Lung microvascular endothelial cell (primary cell): ENCODE measurements around the gene EYA4. TPM values are rescaled to one million over a fixed set of nuclear protein-coding genes. Genes with fewer than 3 reads are reported as not detected.

Source experiments
- DNase-seq, 2 donors: peaks; one replicate each; pipeline versions ENCODE4 v3.0.0 to v3.0.0-alpha.2; 2010; ENCODE audit warnings: low read depth in 2 of 2
- total RNA-seq: library from RNA; depleted of rRNA; stranded (reverse); fragments of >200 nt; gene quantifications from 2 replicates; pipeline ENCODE4 v1.2.1, GENCODE V29; 2014

EYA4 gene
- total RNA-seq, 1 donor from 2014 or later, result 0.40 TPM

DNA sequence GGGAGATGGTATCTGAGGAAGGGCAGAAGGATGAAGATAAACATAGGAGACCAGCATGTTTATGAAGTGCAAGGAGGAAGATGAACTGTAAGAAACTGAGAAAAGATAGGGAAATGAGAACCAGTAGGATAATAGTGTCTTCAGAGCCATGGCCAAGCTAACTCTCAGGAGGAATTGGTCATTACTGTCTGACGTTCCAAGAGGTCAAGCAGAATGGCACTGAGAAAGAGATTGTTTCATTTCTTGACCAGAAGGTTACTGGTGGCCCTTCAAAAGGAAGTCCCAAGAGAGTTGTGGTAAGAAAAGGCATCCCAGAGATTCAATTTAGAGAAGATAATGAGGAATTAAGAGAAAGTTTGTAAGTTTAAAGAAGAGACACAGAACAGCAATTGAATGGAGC is 47.5 kb downstream of the EYA4 start:
- no peak for DNase-seq

DNA sequence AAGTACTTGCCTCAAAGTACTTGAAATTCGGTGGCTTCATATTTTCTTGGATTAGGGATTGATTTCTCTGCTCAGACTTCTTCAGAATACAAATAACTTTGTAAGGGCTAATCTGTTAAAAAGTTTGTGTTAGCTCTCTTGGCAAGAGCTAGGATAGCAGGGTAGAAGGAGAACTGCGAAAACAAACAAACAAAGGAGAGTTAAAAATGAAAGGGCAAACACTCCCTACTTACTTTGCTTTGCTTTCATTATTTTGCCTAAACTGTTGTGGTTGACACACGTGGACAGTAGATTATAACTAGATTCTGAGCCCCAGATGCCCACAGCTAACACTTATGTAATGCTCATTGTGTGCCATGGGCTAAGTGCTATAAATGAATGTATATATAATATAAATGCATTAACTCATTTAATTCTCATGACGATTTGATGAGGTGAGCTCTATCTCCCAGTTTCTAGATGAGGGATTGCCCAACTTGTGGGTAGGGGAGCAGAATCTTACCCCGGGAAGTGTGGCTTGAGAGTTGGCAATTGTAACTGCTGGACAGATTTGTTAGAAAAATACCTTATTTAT is 48.7 kb downstream of the EYA4 start:
- DNase-seq, result no peak

DNA sequence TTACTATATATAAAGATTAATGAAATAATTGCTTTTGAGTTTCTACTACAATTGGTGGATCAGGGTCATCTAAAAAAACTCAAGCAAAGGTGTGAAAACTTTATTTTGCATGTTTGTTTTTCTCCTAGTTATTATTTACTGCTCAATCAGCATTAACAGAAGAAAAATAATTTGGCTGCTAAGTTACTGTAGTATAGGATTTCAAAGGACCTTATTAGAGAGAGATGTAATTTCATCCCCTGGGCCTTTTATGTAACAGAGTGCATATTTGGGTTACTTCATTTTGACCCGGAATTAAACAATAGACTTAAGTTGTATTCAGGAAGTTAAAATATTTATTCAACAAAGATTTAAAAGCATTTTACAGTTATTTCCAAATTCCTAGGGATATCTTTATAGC is 49.8 kb downstream of the EYA4 start:
- DNase-seq, result no peak

DNA sequence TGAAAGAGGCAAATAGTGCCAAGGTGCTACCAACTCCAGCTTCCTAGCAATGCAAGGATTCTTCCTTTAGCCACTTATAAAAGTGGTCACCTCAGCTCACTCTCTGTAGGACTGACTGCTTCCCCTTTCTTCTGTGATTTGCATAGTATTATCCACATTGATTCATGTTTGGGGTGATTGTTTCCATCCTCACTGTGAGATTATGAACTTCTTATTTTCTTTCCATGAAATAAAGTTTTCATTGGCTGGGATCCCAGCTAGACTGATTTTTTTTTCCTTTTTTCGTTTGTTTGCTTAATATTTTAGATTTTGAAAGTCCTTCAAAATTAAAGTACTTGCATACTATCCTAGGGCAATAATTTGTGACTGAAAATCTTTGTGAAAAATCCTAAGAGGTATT is 50.5 kb downstream of the EYA4 start:
- DNase-seq, result peak in 1 of 2 donors; percentile 44

DNA sequence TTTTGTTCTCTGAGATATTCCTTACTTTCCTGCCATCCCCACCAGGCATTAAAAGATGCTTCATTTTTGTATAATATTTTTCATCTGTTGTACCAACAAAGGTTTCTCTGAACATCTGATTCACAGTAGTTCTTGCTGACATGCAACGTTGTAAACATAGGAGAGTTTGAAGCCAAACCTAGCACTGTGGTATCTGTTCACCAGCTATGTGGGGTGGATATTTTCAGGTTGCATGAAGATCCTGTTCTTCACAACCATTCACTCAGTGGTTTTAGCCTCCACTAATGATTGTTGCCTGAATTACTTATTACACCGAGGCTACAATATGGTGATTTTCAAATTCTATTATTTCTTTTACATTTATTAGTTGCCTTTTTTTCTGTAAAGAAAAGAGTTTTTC is 56.5 kb downstream of the EYA4 start:
- DNase-seq, result no peak

DNA sequence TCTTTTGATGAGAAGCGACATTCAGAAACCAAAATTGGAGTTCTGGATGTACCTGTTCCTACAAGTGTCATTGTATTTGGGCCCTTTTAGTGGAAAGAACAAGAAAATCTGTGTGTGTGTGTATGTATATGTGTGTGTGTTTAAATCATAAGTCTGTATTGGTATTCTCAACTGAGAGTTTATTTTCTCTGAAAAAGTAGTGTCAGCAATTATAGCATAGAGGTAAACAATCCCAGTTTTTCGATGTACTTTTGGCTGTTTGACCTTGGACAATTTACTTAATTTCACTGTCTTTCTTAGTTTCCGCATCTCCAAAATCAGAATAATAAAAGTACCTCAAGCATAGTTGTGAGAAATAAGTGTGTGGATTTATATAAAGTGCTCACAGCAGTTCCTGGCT is 57.2 kb downstream of the EYA4 start:
- no peak for DNase-seq

DNA sequence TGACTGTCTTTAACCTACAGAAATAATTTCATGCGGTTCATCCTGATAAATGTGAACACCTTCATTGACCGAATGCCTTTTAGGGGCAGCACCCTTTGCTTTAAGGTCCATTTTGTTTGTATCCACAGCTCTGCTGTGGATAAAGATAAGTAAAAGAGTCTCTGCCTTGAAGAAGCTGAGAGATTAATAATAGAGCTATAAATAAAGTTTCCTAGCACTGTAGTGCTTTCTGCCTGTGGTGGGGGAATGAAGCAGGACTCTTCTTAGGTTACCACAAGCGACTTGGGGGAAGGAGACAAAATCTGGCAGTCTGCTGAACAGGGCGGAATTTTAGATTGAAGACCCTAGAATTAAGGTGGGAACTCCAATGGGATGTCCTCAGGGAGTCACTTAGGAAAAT is 57.6 kb downstream of the EYA4 start:
- DNase-seq, result no peak

DNA sequence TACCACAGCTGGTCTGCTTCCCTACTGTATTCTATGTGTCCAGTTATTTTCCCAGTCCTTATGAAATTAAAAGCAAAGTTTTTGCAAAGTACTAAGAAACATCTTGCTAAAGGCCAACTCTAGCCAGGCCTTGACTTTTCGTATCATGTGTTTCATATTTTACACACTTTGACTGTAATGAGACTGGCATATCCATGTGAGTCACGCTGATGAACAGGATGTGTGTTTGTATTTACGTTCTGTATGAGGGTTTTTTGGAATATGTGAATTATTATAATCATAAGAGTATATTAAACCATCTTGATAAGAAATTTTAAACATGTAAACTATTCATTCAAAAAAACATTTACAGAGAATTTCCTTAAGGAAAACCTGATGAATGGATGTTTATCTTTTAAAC is 59.7 kb downstream of the EYA4 start:
- peak in 1 of 2 donors; percentile 23 for DNase-seq

DNA sequence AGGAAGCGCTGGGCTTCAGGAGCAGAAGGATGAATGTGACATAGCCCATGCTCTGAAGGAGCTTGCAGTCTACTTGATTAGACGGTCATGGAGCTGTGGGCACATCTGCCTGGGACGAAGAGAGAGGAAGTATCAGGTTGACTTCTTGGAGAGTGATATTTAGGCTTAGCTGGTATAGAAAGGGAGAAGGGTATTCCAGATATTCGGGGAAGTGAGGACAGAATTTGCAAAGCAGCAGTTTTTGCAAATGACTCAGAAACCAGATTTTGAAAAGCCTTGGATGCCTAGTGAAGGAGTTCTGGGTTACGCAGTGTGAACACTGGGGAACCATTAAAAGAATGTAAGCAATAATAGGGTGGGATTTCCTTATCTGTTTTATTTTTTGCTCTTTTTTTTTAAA is 60.7 kb downstream of the EYA4 start:
- no peak for DNase-seq

DNA sequence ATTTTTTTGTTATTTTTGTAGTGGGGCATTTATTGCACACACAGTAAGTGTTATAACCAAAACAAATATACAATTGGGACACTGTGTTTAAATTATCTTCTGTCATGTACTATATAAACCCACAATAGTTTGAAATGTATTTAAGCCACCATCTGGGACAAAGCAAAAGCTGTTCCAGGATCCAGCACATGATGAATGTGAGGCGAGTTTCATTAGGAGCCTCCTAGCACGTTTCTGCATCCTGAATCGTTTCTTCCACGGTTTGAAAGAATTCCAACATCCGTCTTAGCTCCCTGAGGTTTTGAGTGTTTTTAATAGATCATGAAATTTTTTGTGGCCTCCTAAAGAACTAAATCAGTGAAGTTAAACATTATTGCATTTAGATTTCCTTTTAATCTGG is 65.8 kb downstream of the EYA4 start:
- no peak for DNase-seq

DNA sequence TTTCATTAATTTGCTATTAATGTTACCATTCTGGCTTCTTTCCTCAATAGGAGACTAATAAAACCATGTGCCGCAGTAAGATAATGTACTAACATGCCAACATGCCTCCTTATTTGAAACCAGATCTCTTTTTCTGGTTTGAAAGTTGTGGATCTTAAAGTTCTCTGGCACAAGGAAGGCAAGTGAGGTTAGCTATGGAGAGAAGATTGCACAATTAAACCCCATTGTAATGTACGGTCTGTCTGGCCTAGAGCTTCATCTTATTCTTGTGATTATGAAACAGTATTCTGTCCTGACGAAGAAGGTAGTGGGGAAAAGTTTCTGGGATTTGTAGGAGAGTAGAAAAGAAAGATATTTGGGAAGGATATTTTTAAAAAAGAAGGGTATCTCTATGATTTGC is 68.4 kb downstream of the EYA4 start:
- no peak for DNase-seq

DNA sequence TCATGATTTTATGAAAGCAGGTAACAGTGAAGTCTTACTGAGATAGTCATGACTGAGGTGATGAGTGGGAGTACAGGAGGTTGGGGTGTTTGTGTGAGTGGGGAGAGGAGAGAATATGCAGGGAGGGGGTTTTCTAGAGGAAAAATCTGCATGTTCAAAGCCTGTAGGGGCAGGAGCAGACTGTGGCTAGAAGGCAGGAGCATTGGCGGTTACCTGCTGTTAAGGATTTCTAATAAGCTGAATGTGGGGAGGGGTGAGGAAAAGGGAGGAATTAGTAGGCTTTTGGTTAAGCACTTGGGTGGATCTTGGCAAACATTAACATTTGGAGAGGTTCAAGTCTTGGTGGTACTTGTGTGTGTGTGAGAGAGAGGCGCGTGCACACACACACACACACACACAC is 70.8 kb downstream of the EYA4 start:
- no peak for DNase-seq

DNA sequence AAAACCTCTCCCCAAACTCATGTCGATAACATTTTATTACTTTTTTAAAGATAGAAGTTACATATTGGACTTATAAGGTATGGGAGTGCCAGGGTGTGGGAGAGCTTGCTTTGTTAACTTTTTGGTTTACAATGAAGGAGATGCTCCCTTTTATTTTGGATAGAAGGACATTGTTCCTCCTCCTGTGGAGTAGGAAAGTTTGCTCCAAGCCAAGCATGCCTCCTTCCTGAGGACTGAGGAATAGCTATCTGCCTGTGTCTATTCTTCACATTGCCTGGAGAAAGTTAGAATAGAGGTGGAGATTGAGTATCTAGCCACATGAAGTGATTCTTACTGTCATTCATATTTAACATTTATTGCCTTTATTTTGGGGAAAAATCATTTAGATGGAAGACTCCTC is 71.9 kb downstream of the EYA4 start:
- DNase-seq, result no peak

DNA sequence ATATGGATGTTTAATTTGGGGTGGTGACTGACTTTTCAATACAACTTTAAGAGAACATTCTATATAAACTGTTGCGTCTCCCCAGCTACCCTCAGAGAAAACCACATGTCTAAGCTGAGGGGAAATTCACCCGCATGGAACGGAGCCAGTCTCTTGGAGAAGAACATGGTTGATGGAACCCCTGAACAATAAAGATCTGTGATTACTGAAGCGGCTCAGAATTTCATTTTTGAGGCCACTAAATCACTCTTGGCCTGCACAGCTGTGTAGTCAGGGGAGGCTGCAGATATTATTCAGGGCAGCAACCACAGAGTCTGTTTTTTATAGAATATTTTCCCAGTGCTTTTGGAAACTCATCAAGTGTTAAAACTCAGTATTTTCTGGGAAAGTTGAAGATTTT is 73.8 kb downstream of the EYA4 start:
- DNase-seq, result no peak

DNA sequence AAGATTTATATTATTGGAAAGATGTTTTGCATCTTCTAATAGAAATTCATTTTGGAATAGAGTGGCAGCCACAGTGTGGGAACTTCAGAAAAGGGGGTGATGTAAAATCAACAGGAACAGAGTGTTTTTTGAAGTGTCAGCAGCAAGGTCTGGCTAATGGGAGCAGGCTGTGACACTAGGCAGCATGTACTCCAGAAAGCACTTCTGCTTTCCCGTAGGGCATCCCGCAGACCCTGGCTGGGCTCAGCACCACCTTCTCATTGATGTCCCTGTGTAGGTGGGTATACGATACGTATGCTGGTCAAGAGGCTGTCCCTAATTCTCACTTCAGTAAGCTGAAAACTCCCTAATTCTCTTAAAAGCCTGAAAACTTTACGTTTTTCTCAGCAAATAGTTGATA is 74.7 kb downstream of the EYA4 start:
- no peak for DNase-seq

DNA sequence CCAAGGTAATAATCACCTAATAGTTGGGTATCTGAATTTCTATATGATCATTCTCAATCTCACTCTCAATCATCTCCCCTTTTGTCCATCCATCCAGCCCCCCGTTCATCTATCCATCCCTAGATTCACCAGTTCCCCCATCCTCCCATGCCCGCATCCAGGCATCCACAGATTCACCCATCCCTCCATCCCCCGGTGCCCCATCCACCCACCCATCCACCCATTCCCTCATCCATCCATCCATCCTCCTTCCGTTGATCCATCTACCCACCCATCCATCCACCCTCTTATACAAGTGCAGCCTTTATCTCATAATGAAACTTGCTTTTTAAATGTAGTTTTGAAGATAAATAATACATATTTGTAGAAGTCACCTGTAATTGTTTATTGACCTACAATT is 76.5 kb downstream of the EYA4 start:
- DNase-seq, result no peak

DNA sequence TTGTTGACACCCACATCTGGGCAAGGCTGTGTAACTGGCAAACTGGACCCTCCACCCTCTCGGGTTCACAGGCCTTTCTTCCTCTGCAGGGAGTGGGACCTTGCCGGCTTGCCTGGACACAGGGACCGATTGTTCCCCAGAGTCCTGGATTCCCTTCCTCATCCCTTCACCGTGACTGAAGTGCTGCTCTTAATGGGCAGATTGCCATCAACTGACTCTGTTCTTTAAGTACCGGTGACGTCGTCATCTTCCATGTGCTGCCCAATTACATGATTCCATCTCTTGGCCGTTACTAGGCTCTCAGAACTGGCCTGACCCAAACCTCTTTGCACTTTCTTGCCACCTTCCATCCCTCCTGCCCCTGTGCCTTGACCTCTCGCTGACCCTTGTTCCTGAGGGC is 85.4 kb downstream of the EYA4 start:
- DNase-seq, result no peak

DNA sequence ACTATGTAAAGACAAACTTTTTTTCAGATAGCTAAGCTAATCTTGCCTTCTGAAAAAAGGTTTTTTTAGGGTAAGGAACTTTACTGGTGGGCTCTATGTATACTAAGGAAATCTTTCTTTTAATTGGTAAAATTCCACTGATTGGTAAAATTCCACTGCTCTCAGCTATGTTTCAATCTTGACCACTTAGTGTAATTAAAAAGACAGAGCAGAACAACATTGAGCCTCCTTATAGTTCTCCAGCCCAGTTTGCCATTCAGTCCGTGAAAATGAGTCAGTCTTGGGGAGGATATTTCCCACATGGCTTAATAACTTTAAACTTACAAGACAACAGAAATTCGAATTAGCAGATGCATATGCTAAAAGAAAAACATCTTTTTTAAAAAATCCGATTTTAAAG is 92.7 kb downstream of the EYA4 start:
- DNase-seq, result no peak

DNA sequence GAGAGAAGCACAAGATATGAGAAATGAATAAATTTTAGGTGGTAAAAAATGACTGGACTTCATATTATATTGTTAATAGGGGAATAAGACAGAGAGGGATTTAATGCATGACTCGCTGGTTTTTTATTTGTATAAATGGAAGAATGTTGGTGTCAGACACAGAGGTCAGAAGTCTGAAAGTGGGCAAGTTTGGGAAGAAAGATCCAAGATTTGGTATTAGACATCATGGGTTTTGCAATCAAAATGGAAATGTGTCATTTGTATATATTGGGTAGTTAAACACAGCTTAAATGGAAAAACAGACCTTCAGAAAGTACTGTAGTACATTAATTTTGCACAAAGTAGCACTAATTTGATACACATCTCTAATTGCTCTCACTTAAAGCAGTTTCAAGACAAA is 96.2 kb downstream of the EYA4 start:
- DNase-seq, result no peak

DNA sequence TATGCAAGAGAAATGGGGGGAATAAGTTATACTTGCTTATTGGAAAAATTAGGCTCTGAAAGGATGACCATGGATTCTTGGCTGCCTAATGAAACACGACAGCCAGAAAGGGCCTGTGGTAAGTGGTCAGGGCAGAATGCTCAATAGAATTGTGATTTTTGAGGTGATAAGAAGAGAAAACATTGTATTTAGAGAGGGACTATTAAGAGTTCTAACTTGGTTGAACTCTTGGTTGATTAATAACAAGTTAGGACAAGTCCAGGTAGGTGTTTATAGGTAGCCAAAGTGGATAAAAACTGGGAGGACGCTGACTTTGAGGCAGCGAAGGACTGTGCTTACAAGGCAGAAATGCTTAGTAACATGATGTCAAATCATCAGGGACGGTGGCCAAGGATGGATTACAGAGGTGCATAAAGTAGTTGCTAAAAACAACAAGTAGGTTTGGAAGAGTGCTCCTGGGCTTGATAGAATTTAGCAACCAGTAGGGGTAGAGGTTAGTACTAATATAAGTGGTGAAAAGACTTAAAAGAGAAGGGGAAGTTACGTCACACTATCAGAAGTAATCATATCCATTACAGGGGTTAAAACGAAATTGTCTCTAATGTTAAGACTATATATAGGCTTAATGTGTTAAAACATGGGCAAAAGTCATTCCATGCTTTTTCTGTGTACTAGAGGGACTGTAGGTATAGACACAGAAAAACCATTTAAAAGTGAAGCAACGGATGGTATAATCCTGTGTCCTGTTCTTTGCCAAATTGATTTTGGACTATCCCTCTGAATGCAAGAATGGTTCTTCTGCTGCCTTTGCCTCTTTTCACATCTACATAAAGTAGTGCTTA is 98.6 kb downstream of the EYA4 start:
- DNase-seq, result no peak

DNA sequence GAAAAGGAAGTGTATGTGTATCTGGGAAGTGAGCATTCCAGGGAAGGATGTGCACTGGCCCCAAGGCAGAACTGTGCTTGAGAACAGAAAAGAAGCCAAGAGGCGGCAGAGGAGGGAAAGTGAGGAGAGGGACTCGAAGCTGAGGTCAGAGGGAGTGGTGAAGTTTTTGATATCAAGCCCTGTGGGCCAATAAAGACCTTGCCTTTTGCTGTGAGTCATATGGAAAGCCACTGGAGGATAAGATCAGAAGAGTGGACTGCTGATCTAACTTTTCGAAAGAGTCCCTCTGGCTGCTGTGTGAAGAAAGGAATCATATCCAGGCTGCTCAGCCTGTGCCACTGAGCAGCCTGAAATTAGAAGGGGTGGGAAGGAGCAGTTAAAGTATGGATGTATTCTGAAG is 99.4 kb downstream of the EYA4 start:
- no peak for DNase-seq

DNA sequence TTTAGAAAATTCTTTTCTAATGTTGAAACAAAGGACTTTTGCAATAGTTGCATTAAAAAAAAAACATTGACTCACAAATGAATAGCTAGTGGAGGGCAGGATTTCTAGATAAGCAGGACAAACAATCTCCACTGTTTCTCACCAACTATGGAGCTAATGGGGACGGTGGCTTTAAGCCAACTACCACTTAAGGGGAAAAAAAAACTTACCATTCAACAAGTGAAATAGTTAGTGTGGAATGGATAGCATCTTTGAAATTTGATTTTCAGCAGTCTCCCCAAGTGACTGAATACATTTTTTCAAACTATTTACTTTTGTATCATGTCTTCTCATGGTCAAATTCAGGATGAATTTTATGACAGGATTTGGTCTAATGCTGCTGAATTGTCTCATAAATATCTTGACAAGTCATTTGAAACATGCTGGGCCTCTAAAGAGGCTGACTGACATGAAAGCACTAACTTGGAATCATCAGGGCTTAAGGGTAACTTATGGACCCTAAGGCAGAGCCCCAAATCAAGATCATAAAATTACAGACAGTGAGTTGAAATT is 100.5 kb downstream of the EYA4 start:
- DNase-seq, result peak in 1 of 2 donors; percentile 1

DNA sequence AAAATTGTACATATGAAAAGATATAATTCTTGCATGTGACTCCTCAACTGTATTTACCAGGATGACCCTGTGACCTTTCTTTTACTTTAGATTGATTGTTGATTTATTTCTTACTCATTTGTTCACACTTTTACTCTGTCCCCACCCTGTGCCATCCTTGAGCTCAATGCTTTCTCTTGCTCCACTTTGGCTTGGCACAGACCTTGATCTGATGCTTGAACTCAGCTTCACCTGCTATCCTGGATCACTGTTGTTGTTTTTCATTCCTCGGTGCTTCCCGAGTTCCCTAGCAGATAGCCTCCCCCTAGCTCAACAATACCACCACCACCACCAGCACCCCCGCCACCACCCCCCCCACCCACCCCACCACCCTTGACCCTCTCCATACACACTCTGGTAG is 102.1 kb downstream of the EYA4 start:
- no peak for DNase-seq
